GM21381 (cell line): ENCODE measurements around the gene ABCC12.
A peak's percentile ranks its signal among the peaks of the same experiment; 100 is the strongest.
"Not testable (repeated sequence)": the region's sequence is repeated elsewhere in the genome, so short reads cannot be mapped to it uniquely, and the experiment has no call there.

Experiments used
- ATAC-seq: cut with Tn5 transposase; IDR thresholded peaks from one replicate; pipeline ENCODE4 v1.9.1; 2021; ENCODE audit warnings: mild to moderate bottlenecking, moderate library complexity; ENCODE audit not compliant: unreplicated experiment

The ABCC12 gene

GRCh38 chr16:48166617-48167016 is 10.8 kb upstream of the ABCC12 start:
- not testable (repeated sequence) for ATAC-seq

DNA sequence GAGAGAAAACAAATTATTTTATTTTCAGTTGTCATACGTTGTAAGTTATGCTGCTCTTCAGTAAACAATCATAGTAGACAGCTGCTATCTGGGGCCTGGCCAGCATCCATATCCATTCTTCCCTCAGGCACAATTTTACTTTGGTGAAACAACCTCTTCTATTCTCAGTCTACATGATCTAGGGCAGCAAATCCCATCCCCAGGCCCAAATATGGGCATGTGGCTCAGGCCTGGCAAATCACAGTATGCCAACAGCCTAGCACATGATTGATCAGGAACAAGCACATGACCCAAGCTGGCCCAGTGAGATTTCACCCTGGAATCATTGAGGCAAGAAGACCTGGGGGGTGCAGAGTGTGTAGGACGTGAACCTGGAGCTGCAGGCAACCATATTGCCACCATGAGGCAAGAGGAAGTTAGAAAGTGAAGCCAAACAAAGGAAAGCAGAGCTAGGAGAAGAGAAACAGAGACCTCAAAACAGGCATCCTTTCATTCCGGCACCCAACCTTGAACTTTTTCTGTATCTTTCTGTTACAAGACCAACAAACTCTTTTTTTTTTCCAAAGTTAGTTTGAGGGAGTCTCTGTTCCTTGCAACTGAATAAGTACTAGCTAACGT is 10.3 kb upstream of the ABCC12 start:
- no peak for ATAC-seq

DNA sequence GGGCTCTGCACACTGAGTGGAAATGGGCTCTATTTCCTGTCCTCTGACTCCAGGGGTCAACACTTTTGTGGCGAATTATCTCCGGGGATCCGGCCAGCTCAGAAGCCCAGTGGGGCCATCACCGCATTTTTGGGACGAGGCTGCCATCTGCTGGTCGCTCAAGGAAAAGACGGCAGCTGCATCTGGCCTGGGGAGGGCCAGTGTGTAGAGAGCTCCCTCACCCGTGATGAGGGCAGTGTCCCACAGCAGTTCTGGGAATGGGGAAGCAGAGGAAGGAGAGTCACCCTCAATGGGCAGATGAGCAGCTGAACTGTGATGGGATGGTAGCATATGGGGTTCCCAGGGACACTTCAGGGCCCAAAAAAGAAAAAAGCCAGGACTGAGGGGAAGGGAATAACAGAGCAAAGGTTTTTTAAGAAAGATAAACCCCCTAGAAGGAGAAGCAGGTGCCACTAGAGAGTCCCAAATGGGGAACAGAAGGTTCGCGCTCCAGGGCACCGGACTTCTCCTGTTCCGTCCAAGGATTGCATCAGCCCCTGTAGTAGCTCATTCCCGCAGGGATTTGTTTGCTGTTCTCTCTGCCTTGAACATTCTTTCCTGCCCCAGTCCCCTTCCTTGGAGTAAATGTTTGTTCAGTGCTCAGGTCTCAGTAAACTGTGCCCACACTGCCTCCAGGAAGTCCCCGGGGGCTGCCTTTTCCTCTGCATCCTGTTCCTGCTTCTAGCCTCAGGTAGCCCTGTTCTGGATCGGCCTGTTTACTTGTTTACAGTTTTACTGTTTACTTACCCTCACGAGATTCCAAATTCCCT is 9.3 kb upstream of the ABCC12 start:
- peak; percentile 67 for ATAC-seq

- no peak for ATAC-seq
These were observed 7.1 kb upstream of the ABCC12 start for GRCh38 chr16:48162839-48163410.

GRCh38 chr16:48161906-48162305 is 6.1 kb upstream of the ABCC12 start:
- no peak for ATAC-seq

DNA sequence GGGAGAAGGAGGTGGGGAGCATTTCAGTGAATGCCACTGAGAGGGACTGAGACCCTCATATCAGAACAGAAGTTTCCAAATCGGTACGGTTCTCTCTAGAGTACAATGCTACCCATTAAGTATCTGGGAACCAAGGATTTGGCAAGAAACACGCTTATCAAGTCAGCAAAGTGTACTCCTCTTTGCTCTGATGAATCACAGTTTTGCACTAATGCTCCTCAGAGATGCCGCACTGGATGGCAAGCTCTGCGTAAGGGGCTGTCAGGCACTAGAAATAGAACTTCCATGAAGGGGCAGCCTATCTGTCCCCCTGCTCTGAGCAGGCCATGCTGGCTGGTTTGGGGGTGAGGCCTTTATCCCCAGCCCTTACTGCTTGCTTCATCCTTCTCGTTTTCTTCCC is 4.8 kb upstream of the ABCC12 start:
- ATAC-seq = no peak

DNA sequence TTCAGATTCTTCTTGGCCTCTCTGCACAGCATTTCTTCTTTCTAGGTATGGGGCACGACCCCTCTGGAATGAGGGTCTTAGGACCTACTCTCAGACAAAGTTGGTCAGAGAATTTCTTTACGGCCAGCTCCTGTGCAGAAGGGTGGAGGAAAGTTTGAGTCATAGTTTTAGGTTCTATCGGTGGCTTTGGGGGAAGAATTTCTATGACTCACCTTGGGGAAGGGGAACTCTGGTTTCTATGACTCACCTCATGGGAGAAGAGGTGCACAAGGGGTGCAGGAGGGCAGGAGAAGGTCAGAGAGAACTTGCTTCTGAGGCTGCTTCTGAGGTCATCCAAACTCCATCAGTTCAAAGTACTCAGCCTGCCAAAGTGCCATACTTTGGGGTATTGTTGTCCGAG is 2.5 kb upstream of the ABCC12 start:
- peak; percentile 70 for ATAC-seq

DNA sequence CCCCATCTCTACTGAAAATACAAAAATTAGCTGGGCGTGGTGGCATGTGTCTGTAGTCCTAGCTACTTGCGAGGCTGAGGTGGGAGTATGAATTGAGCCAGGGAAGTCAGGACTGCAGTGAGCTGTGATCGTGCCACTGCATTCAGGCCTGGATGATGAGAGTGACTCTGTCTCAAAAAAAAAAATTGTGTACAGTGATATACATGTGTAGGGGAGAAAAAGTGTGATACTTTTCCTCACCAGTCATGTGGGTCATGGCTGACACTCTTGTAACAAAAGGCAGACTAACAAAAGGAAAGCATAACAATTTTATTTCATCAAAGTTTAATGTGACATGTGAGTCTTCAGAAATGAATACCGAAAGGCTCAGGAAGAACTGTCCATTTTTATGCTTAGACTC is 2.0 kb upstream of the ABCC12 start:
- peak; percentile 7 for ATAC-seq

- ATAC-seq = no peak
These were observed 1.5 kb upstream of the ABCC12 start for GRCh38 chr16:48157302-48157701.

DNA sequence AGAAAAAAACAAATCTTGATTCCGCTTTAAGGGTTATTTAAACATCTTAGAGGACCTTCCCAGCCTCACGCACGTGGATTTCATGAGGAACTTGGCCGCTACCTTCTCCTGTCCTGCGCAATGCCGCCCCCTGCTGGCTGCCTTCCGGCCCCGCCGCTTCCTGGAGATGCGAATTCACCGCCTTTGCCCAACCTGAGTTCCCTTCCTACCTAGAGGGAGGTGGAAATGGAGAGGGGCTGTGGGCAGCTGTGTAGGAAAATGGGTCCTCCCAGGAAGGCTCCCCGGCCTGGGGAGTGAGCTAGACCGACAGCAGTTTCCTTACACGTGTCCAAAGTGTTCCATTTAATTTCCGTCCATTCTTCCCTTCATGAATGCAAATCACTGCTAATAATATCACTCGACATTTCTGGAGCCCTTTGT is 1.0 kb upstream of the ABCC12 start:
- no peak for ATAC-seq

DNA sequence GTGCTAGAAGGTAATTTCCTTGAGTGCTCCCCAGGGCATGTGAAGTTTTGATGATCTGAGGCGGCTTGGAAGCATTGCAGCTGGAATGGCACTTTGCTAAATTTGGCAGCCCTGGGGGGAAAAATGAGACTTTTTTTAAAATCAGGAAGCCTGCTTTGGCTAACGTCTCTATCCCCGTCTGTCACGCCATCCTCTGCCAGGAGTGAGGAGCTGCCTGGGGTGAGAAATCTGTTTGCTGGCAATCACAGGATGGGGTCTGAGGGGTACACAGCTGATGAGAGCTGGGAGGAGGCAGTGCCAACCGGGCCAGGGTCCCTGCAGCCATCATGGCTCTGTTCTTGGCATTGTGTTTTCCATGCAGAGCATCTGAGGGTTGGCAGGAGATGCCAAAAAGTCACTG is 2.0 kb downstream of the ABCC12 start:
- no peak for ATAC-seq

- no peak for ATAC-seq
These were observed 3.6 kb downstream of the ABCC12 start for GRCh38 chr16:48152226-48152625.

DNA sequence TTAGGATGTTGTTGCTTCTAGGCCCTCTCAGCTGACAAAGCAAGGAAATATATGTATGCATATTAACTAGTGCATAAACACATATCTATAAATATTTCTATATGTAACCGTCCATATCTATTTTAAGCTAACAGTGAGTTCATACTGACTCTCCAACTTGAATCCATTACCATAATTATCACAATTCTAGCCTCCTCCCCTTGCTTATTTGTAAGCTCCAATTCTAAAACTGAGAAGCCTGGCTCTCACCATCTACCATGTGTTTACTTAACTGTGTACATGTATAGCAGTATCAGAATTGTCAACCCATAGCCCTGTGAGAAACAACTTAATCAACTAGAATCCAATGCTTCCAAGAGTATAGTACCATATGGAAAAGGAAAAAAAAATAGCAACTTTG is 5.1 kb downstream of the ABCC12 start:
- no peak for ATAC-seq

- no peak for ATAC-seq
These were observed 9.1 kb downstream of the ABCC12 start for GRCh38 chr16:48146710-48147109.

DNA sequence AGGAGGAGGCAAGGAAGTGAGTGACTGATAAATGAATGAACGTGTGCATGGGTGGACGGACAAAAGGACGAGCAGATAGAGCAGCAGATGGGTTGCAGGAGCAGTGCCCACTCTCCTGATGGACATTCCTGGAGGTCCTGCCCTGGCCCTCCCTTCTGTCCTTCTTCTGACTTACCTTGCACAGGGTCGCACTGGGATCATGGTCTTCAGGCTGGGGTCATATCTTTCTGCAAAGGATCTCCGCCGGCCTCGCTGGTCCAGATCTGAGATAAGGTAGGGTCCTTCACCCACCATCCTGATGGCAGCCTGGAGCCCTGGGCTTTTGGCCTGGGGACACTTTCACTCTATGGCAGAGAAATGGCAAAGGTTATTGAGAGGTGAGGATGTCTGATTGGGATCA is 9.7 kb downstream of the ABCC12 start:
- no peak for ATAC-seq

DNA sequence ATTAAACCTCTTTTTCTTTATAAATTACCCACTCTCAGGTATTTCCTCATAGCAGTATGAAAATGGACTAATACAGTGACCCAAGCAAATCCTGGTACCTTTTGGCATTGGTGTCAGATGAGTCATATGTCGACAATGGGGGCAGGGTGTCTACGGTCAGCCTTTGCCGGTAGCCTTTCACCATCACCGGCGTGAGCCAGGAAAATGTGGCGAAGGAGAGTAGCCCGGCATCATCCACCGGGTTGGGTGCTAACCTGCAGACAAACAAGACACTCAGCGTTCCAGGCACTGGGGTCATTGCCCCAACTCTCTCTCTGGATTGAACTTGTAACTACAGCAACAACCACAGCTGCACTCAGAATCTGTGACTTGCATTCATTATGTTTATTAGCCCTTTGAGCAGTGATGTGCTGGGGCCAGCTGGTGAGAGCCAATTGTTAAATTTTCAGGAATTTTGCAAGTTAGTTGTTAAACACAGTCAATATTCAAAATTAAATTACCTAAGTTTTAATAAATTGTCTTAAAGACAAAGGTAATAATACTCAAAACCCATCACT is 11.9 kb downstream of the ABCC12 start:
- no peak for ATAC-seq

GRCh38 chr16:48140821-48141220 is 15.0 kb downstream of the ABCC12 start:
- no peak for ATAC-seq

DNA sequence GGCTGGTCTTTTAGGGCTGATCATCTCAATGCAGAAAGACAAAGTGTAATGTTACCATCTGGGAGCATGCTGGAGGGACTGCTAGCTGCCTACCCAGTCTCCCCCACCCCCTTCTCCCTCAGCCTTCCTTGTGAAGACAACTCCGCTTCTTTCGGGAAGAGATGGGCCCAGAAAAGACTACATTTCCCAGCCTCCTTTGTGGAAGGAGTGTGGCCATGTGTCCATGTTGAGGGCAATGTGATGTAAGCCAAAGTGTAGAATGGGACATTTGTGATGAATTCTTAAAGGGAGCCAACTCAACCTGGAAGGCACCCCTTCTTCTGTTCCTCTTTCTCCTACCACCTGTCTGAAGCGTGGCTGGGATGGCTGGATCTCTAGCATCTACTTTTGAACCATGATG is 16.3 kb downstream of the ABCC12 start:
- no peak for ATAC-seq

- ATAC-seq = no peak
These were observed 17.2 kb downstream of the ABCC12 start for GRCh38 chr16:48138543-48138942.

- no peak for ATAC-seq
These were observed 18.0 kb downstream of the ABCC12 start for GRCh38 chr16:48137822-48138221.

GRCh38 chr16:48136547-48137360 is 19.0 kb downstream of the ABCC12 start:
- no peak for ATAC-seq
